ENCODE data around the gene BBS4.
"Not testable (repeated sequence)": the region's sequence is repeated elsewhere in the genome, so short reads cannot be mapped to it uniquely, and the experiment has no call there.

BBS4 gene, protein sequence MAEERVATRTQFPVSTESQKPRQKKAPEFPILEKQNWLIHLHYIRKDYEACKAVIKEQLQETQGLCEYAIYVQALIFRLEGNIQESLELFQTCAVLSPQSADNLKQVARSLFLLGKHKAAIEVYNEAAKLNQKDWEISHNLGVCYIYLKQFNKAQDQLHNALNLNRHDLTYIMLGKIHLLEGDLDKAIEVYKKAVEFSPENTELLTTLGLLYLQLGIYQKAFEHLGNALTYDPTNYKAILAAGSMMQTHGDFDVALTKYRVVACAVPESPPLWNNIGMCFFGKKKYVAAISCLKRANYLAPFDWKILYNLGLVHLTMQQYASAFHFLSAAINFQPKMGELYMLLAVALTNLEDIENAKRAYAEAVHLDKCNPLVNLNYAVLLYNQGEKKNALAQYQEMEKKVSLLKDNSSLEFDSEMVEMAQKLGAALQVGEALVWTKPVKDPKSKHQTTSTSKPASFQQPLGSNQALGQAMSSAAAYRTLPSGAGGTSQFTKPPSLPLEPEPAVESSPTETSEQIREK

DNA sequence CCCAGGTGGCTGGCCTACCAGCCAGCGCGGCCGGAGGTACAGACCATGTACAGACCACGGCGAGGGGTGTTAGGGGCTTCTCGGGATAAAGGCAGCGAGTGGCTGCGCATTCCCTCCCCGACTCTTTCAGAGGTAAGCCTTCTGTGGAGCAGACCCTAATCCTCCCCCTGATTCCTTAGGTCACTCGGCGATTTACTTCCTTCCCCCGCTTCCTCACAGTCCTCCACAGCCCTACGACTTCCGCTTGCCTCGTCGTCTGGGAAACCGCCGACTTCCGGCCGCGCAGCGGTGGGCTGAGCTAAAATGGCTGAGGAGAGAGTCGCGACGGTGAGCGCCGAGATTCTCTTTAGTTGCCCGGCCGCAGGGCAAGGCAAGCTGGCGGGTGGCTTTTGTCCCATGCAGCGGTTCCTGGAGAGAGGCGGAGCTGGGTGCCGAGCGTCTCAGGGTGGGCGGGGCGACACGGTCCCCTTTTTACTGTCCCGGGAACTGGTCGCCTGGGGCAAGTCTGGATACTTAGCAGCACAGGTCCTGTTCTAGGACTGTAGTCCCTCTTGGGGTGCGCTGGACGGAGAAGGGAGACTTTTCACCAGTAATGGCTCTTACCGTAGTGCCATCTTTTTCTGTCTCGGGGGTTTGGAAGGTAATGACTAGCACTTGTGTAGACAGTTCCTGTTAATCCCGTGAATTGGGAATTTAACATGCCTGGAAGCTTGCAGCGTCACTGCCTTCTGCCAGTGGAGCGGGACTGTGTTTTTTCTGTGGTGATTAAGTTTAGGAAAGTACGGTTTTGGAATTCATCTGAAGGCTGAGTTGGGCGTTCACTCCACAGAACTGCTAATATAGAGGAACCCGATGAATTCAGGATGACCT lies at the start of gene BBS4, which contains the start of gene HIGD2B:
TSS of gene BBS4 (plus strand) at position 283 of the 870 bp plus-strand sequence. CDS start at position 304, 21 bp downstream.
TSS of gene HIGD2B (minus strand) at position 258 of the 870 bp plus-strand sequence. CDS start 9,808 bp downstream, outside the sequence.
- Mint-ChIP-seq H3K27me3 (ENCODE audit: low read depth) (peaks cover under 1% of the 10 kb centered on the region), H3K4me3 (peak within 1 kb of the TSS; percentile 91), H3K4me1 (ENCODE audit: low read depth) (peaks cover 13% of the 10 kb centered on the region), H3K36me3 (ENCODE audit: low read depth) (no peaks in the 10 kb centered on the region), H3K27ac (peak within 1 kb of the TSS; percentile 88), H3K9me3 (no peaks in the 10 kb centered on the region)
- peak; percentile 89 for DNase-seq (ENCODE audit: low spot score)

DNA sequence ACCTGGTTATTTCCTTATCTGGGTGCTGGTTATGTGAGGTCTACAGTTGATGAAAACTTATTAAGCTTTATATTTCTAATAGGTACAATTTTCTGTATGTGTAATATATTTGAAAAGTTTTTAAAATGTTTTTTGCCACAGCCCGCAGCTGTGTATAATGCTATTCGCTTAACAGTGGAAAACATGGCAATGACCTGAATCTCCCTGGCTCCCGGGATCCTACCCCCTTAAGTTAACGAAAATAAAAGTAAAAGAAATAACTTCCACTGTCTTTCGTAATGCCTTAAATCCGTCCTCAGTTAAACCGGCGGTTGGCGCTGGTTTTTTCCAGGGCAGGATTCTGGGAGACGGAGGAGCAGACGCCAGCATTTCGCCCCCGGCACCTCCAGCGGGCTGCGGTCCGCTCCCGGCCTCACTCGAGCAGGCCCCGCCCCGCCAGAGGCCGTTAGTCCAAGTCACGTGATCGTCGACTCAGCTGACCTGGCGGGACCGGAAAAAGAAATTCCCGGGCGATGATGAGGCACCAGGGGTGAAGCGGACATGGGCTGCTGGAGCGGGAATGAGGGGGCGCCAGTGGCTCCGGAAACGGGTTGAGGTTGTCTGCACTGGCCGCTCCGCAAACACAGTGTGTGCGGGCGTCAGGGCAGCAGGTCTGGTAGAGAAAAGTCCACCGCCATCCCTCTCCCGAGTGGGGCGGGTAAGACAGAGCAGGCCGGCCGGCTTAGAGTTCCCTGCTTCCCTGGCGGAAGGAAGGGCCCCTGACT lies 49.3 kb upstream of the BBS4 start:
- not testable (repeated sequence) for H3K4me1 Mint-ChIP-seq (ENCODE audit: low read depth); H3K27me3 Mint-ChIP-seq (ENCODE audit: low read depth); H3K27ac Mint-ChIP-seq; H3K36me3 Mint-ChIP-seq (ENCODE audit: low read depth); H3K9me3 Mint-ChIP-seq
- DNase-seq (ENCODE audit: low spot score): peak; percentile 73
- H3K4me3 Mint-ChIP-seq: peak overlapping the region; percentile 36

DNA sequence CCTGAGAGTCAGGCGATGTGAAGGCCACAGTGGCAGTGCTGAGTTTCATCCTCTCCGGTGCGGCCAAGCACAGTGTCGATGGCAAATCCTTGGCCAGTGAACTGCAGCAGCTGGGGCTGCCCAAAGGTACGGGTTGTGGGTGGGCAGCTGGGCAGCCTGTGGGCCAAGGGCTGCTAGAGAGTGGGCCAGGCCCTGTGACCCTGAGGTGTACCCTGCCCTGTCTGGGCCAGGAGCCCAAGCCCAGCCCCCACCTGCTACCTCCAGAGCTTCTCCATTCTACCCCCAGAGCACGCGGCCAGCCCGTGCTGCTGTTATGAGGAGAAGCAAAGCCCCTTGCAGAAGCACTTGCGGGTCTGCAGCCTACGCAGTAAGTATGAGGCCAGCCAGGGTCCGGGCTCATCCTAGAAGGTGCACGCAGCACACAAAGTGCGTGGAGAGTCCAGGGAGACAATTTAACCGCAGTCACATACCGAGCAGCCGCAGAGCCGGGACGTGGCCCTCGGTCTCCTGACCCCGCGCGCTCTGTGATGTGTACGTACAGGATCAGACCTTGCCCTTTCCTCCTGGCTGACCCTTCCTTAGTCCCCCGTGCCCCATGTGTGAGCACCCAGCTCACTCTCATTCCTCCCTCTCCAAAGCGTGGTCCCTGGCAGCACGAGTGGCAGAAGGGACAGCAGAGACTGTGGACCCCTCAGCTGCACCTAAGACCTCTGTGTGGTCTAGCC lies 46.1 kb upstream of the BBS4 start:
- DNase-seq (ENCODE audit: low spot score); H3K36me3 Mint-ChIP-seq (ENCODE audit: low read depth); H3K27me3 Mint-ChIP-seq (ENCODE audit: low read depth); H3K4me3 Mint-ChIP-seq; H3K9me3 Mint-ChIP-seq; H3K27ac Mint-ChIP-seq; H3K4me1 Mint-ChIP-seq (ENCODE audit: low read depth): not testable (repeated sequence)

DNA sequence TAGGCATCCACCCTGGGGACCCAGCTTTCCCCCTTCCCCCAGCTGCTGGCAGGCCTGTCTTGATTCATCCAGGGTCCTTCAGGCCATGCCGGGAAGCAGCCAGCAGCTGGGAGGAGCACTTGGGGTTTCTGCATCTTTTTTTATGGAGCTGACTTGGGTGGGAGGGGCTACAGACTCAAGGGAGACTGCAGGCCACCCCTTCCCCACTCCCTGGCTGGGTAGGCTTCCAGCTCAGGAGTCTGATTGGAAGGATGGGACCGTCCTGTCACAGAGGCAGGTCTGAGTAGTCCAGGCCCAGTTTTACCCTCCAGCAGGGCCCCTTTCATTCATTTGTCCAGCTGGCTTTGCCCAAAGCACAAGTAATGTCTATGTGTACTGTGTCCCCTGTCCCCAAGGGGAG lies 43.7 kb upstream of the BBS4 start:
- H3K27ac Mint-ChIP-seq; H3K36me3 Mint-ChIP-seq (ENCODE audit: low read depth); H3K27me3 Mint-ChIP-seq (ENCODE audit: low read depth); H3K4me1 Mint-ChIP-seq (ENCODE audit: low read depth); H3K4me3 Mint-ChIP-seq; H3K9me3 Mint-ChIP-seq; DNase-seq (ENCODE audit: low spot score): not testable (repeated sequence)

DNA sequence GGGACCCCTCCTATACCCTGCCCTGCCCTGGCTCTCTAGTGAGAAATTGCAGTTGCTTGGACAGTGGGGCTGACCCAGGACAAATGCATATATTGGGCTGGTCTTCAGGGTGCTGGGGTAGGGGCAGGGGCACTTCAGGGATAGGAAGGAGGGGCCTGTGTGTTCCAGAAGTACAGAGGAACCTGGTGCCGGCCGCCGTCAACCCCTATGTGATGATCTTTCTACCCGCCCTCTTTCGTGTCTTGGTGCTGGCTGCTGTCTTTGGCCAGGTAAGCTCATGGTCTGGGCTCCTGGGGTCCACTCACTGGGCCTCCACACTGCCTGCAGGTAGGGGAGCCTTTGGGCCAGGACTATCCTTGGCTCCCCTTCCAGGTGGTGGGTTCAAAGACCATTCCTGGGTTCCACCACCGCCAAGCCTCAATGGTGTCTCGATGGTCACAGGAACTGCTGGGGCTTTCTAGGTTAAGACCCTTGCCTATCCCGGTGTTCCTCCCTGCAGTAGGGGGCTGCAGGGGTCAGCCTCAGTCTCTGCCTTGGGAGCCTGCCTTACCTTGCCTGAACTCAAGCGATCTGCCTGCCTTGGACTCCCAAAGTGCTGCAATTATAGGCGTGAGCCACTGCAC lies 37.3 kb upstream of the BBS4 start:
- DNase-seq (ENCODE audit: low spot score); H3K9me3 Mint-ChIP-seq; H3K4me3 Mint-ChIP-seq; H3K4me1 Mint-ChIP-seq (ENCODE audit: low read depth); H3K36me3 Mint-ChIP-seq (ENCODE audit: low read depth); H3K27ac Mint-ChIP-seq; H3K27me3 Mint-ChIP-seq (ENCODE audit: low read depth): not testable (repeated sequence)

DNA sequence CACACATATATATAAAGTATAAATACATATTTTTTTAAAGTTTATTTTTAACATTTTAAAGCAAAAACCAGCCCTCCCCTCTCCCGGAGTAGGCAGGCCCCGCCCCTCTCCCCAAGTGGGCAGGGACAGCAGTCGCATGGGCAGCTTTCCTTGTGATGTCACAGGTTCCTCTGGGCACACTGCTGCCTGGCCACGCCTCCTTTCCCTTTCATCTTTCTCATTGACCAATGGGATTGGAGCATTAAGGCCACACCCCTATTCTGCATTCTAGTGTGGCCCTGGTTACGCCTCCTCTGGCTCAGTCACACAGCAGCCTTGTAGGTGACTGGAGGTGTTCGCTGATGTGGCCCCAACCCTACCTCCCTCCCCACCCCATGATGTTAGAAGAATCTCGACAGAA lies 31.6 kb upstream of the BBS4 start, which contains the start of gene GOLGA6B:
TSS of gene GOLGA6B (plus strand) at position 301 of the 400 bp plus-strand sequence. CDS start at position 342, 41 bp downstream.
- H3K36me3 Mint-ChIP-seq (ENCODE audit: low read depth); H3K4me1 Mint-ChIP-seq (ENCODE audit: low read depth); H3K9me3 Mint-ChIP-seq; H3K27me3 Mint-ChIP-seq (ENCODE audit: low read depth); H3K27ac Mint-ChIP-seq; H3K4me3 Mint-ChIP-seq; DNase-seq (ENCODE audit: low spot score): not testable (repeated sequence)

DNA sequence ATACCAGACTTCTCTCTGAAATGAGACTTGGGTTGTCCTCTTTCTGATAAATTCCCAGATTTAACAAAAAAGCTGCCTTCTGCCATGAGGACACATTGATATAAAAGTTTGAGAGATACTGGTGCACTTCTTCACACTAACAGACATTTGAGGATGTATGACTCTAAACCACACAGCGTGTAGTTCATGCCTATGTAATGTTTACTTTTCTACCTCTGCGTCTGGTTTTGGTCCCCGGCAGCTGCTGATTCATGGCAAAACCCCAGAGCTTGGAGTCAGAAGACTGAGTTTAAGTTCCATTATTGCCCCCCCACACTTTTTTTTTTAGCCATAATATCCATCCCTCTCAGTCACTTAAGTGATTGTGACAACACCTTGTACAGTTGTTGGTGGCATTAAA lies 30.0 kb upstream of the BBS4 start:
- not testable (repeated sequence) for H3K36me3 Mint-ChIP-seq (ENCODE audit: low read depth); DNase-seq (ENCODE audit: low spot score); H3K4me3 Mint-ChIP-seq; H3K27me3 Mint-ChIP-seq (ENCODE audit: low read depth); H3K4me1 Mint-ChIP-seq (ENCODE audit: low read depth); H3K9me3 Mint-ChIP-seq; H3K27ac Mint-ChIP-seq

DNA sequence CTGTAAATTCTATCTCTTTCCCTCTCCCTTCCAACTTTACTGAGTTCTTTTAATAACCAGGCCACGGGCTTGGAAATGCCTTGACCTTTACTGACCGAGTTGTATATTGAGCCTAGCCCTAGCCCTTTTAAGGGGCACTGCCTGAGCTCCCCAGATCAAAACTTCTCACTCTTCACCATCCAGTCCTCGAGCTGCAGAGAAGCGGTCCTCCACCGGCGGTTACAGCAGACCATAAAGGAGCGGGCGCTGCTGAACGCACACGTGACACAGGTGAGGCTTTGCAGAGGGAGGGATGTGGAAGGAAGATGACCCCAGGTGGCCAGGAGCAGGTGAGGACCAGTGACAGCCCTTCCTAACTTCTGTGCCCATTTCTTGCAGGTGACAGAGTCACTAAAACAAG lies 24.9 kb upstream of the BBS4 start:
- not testable (repeated sequence) for H3K4me3 Mint-ChIP-seq; H3K27ac Mint-ChIP-seq; DNase-seq (ENCODE audit: low spot score); H3K27me3 Mint-ChIP-seq (ENCODE audit: low read depth); H3K4me1 Mint-ChIP-seq (ENCODE audit: low read depth); H3K9me3 Mint-ChIP-seq; H3K36me3 Mint-ChIP-seq (ENCODE audit: low read depth)

DNA sequence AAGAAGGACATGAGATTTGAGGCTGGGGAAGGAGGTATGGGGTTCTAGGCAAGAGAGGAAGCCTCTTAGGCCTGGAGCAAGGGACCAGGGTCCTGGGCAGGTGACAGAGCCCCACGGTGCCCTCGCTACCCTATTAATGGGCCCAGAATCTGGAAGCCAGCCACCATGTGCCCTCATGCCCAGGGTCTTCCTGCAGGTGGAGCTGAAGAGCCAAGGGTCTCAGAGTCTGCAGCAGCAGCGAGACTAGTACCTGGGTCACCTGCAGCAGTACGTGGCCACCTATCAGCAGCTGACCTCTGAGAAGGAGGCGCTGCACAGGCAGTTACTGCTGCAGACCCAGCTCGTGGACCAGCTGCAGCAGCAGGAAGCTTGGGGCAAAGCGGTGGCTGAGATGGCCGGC lies 22.1 kb upstream of the BBS4 start:
- not testable (repeated sequence) for H3K36me3 Mint-ChIP-seq (ENCODE audit: low read depth); H3K9me3 Mint-ChIP-seq; H3K27ac Mint-ChIP-seq; H3K27me3 Mint-ChIP-seq (ENCODE audit: low read depth); DNase-seq (ENCODE audit: low spot score); H3K4me1 Mint-ChIP-seq (ENCODE audit: low read depth); H3K4me3 Mint-ChIP-seq

DNA sequence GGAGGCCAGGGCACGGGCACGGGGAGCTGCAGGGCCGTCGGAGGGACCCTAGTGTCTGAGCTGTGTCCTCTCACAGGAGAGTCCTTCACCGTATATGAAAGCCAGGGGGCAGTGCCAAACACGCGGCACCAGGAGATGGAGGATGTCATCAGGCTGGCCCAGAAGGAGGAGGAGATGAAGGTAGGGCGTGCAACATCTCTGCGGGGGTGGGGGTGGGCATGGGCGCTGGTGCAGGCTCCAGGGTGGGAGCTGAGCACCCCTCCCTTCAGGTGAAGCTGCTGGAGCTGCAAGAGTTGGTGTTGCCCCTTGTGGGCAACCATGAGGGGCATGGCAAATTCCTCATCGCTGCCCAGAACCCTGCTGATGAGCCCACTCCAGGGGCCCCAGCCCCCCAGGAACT lies 20.3 kb upstream of the BBS4 start:
- not testable (repeated sequence) for H3K27me3 Mint-ChIP-seq (ENCODE audit: low read depth); H3K36me3 Mint-ChIP-seq (ENCODE audit: low read depth); H3K27ac Mint-ChIP-seq; DNase-seq (ENCODE audit: low spot score); H3K9me3 Mint-ChIP-seq; H3K4me1 Mint-ChIP-seq (ENCODE audit: low read depth); H3K4me3 Mint-ChIP-seq

DNA sequence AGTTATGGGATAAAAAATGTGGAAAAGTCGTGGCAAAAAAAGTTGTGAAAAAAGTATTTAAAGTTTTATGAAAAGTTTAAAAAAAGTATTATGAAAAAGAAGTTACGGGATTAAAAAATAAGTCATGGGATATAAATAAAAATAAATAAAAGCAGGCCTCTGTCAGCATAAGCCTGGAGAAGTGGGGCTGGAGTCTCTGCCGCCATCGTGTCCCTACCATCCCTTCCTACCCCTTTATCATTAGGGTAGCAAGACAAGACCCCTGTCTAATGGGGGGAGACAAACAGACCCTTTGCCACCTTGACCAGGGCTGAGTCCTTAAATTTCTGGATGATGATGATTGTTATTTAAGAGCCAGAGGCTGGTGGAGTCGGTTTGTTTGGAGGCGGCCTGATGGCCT lies 16.2 kb upstream of the BBS4 start:
- H3K27me3 Mint-ChIP-seq (ENCODE audit: low read depth): peaks cover 14% of the 10 kb centered on the region
- not testable (repeated sequence) for DNase-seq (ENCODE audit: low spot score); H3K4me1 Mint-ChIP-seq (ENCODE audit: low read depth); H3K4me3 Mint-ChIP-seq; H3K27ac Mint-ChIP-seq; H3K36me3 Mint-ChIP-seq (ENCODE audit: low read depth); H3K9me3 Mint-ChIP-seq

DNA sequence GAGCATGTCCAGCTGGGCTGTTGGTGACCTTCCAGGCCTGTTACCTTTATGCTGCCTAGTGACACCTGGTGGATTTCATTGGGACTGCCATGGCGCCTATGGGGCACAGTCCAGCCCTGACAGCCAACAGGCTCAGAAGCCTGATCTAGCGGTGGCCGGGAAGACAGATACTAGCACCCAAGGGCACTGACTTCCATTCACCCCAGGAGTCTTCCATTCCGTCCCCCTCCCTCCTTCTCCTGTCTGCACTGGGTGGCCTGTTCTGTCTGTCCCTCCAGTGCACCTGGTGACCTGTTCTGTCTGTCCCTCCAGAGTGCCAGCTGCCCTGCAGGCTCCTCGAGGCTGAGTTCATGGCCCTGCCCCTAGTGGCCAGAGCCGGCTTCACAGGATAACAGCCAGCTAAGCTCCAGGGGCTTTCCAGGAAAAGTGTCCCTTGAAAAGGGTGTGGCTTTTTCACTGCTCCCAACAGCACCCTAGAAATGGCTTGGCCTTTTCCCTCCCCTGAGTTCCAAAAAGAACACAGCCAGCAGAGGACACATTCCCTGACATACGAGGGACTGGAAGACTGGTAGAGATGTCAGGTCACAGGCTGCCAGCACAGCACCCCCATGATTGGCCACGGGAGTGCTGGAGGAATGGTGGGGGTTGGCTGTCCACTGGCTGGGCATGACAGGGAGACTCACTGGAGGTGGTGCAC lies 15.2 kb upstream of the BBS4 start:
- not testable (repeated sequence) for H3K36me3 Mint-ChIP-seq (ENCODE audit: low read depth); H3K9me3 Mint-ChIP-seq; H3K4me1 Mint-ChIP-seq (ENCODE audit: low read depth); H3K27ac Mint-ChIP-seq
- peaks cover 16% of the 10 kb centered on the region for H3K27me3 Mint-ChIP-seq (ENCODE audit: low read depth)
- peak overlapping the region; percentile 77 for H3K4me3 Mint-ChIP-seq
- peak; percentile 66 for DNase-seq (ENCODE audit: low spot score)

All from T-helper 2 cell treated with Interferon-gamma antibody and Interleukin-4, amounts not matched to agents 5 μg/mL and 100 μg/mL, for 36 hours (primary cell).